Upper lobe of left lung (tissue), 6 donors: ENCODE data around the gene GARNL3. TPM values are rescaled to one million over a fixed set of nuclear protein-coding genes. Genes with fewer than 3 reads are reported as not detected.

Experiments used
- ATAC-seq, 2 donors: fragments of 200-7000 bp; cut with Tn5 transposase; one replicate each; pipeline ENCODE4 v1.9.1; 2022; ENCODE audit warnings: mild to moderate bottlenecking in 2 of 2, moderate library complexity in 2 of 2; ENCODE audit not compliant: low FRiP score in 2 of 2
- DNase-seq, 2 donors: peaks; one replicate each; pipeline ENCODE4 v3.0.0-alpha.2; 2019 to 2020
- H3K27ac ChIP-seq, 4 donors: fragments of 200-600 bp; sonication (generic); one replicate each; pipeline ENCODE4 v1.5.1; 2016 to 2019
- H3K27me3 ChIP-seq, 4 donors: fragments of 200-600 bp; sonication (generic); one replicate each; pipeline ENCODE4 v1.5.1; 2017 to 2019
- H3K36me3 ChIP-seq, 4 donors: fragments of 200-600 bp; sonication (generic); one replicate each; pipeline ENCODE4 v1.5.1; 2016 to 2019
- H3K4me1 ChIP-seq, 4 donors: fragments of 200-600 bp; sonication (generic); one replicate each; pipeline ENCODE4 v1.5.1; 2018 to 2019
- H3K4me3 ChIP-seq, 4 donors: fragments of 200-600 bp; sonication (generic); one replicate each; pipeline ENCODE4 v1.5.1; 2017 to 2019; ENCODE audit warnings: mild to moderate bottlenecking in 2 of 4, moderate library complexity in 1 of 4
- H3K9me3 ChIP-seq, 4 donors: fragments of 200-600 bp; sonication (generic); one replicate each; pipeline ENCODE4 v1.5.1; 2018 to 2019
- EP300 ChIP-seq, 4 donors: sonication (generic); formaldehyde crosslinking; IDR thresholded peaks; one replicate each; pipeline ENCODE4 v1.5.1; 2017; ENCODE audit warnings: antibody characterized with exemption in 4 of 4, control low read depth in 2 of 4
- POLR2A ChIP-seq, 4 donors: fragments of 450-650 bp; IDR thresholded peaks; one replicate each; pipeline ENCODE4 v1.5.1; 2016 to 2017; ENCODE audit warnings: antibody characterized with exemption in 4 of 4, mild to moderate bottlenecking in 2 of 4
- POLR2AphosphoS5 ChIP-seq, 2 donors: sonication (generic); formaldehyde crosslinking; IDR thresholded peaks; one replicate each; pipeline ENCODE4 v1.5.1; 2017; ENCODE audit warnings: antibody characterized with exemption in 2 of 2
- WGBS, 2 donors: methylation state at CpG; one replicate each; pipeline ENCODE4 v1.1.5; 2017 to 2018; 5-methylcytosine and 5-hydroxymethylcytosine counted together
- total RNA-seq, 6 donors: library from RNA; depleted of rRNA in 4 of 6; stranded (reverse); fragments of >200 nt in 4 of 6; gene quantifications; one replicate each; pipeline versions ENCODE4 v1.1.0 to v1.2.1, GENCODE V29; 2016 to 2021
- TF ChIP-seq, protein P1 (sequence below), 6 experiments: fragments of 450-650 bp in 4 of 6; fragments of 200-600 bp in 2 of 6; sonication (generic) in 2 of 6; IDR thresholded peaks; one replicate each; pipeline ENCODE4 v1.5.1; 2016 to 2019; ENCODE audit warnings: antibody characterized with exemption in 6 of 6
- donor health status: DM: no; HTN: no; CAD: no; lungs with moderate emphysema.
- donor health status: DM: no; HTN: yes; CAD: no; lungs with severe emphysema.

Gene GARNL3
- total RNA-seq, 6 donors from 2014 or later = 3.1 to 37.7 (median 7.0) TPM

- H3K4me3 ChIP-seq = no peak overlapping the region
- peaks cover 10 to 15% (median 12%) of the 10 kb centered on the region in 4 donors for H3K4me1 ChIP-seq
- ATAC-seq (no peak), DNase-seq (no peak)
- 56 to 62% methylated on average over 5 of the region's 5 CpGs for WGBS, 2 donors
- H3K9me3 ChIP-seq = no peaks in the 10 kb centered on the region
- TF ChIP-seq POLR2A (IDR thresholded peaks at IDR 0.05) (no peak), POLR2AphosphoS5 (IDR thresholded peaks at IDR 0.05) (no peak), EP300 (IDR thresholded peaks at IDR 0.05) (no peak)
- TF ChIP-seq, protein P1, sequence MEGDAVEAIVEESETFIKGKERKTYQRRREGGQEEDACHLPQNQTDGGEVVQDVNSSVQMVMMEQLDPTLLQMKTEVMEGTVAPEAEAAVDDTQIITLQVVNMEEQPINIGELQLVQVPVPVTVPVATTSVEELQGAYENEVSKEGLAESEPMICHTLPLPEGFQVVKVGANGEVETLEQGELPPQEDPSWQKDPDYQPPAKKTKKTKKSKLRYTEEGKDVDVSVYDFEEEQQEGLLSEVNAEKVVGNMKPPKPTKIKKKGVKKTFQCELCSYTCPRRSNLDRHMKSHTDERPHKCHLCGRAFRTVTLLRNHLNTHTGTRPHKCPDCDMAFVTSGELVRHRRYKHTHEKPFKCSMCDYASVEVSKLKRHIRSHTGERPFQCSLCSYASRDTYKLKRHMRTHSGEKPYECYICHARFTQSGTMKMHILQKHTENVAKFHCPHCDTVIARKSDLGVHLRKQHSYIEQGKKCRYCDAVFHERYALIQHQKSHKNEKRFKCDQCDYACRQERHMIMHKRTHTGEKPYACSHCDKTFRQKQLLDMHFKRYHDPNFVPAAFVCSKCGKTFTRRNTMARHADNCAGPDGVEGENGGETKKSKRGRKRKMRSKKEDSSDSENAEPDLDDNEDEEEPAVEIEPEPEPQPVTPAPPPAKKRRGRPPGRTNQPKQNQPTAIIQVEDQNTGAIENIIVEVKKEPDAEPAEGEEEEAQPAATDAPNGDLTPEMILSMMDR (IDR thresholded peaks at IDR 0.05) = no peak
- H3K27me3 ChIP-seq = no peaks in the 10 kb centered on the region
- H3K27ac ChIP-seq = no peak overlapping the region
- H3K36me3 ChIP-seq = no peaks in the 10 kb centered on the region
Observed at GRCh38 chr9:127316586-127317323, 52.2 kb downstream of the GARNL3 start.

DNA sequence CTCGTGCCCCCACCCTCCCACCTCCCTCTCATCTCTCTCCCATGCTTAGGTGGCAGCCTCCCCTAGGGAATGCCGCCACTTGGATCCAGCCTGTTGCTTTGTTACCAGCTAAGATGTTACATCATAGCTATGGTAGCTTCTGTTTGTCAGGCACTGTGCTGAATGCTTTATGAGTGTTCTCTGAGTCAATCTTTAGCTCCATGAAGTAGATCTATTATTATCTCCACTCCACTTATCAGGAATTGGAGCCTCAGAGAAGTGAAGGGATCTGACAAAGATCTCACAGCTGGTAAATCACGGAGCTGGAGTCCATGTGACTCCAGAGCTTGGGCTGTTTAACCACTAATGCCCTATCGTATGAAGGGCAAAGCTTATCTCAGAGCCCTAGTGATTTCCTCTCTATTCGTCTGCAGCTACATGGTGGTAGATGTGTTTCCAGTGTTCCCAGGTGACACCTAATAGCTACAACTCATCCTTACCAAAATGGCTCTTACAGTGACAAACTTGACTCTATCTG is 54.1 kb downstream of the GARNL3 start:
- no peak for ATAC-seq
- Histone ChIP-seq H3K4me1 (peaks cover 6 to 15% (median 9%) of the 10 kb centered on the region in 4 donors), H3K36me3 (no peaks in the 10 kb centered on the region), H3K27me3 (no peaks in the 10 kb centered on the region), H3K9me3 (no peaks in the 10 kb centered on the region), H3K4me3 (no peak overlapping the region), H3K27ac (peak overlapping the region in 3 of 4 donors; percentile 15 to 36 (median 35))
- no peak for DNase-seq
- TF ChIP-seq, protein P1 (IDR thresholded peaks at IDR 0.05) = no peak
- no peak for TF ChIP-seq POLR2A (IDR thresholded peaks at IDR 0.05)
- TF ChIP-seq POLR2AphosphoS5 (IDR thresholded peaks at IDR 0.05) = no peak
- no peak for TF ChIP-seq EP300 (IDR thresholded peaks at IDR 0.05)
- 57 to 61% methylated on average over 5 of the region's 5 CpGs for WGBS, 2 donors

GRCh38 chr9:127319366-127320114 is 55.0 kb downstream of the GARNL3 start:
- H3K9me3 ChIP-seq = no peaks in the 10 kb centered on the region
- TF ChIP-seq POLR2AphosphoS5 (IDR thresholded peaks at IDR 0.05) = no peak
- no peak for TF ChIP-seq POLR2A (IDR thresholded peaks at IDR 0.05)
- TF ChIP-seq EP300 (IDR thresholded peaks at IDR 0.05) = no peak
- TF ChIP-seq, protein P1 (IDR thresholded peaks at IDR 0.05) = no peak
- no peak for DNase-seq
- no peak for ATAC-seq
- H3K27me3 ChIP-seq = no peaks in the 10 kb centered on the region
- H3K4me1 ChIP-seq = peaks cover 6 to 15% (median 9%) of the 10 kb centered on the region in 4 donors
- H3K4me3 ChIP-seq = no peak overlapping the region
- H3K27ac ChIP-seq = peak overlapping the region in 2 of 4 donors; percentile 36 to 39
- H3K36me3 ChIP-seq = no peaks in the 10 kb centered on the region
- WGBS, 2 donors = 61 to 62% methylated on average over 2 of the region's 2 CpGs

DNA sequence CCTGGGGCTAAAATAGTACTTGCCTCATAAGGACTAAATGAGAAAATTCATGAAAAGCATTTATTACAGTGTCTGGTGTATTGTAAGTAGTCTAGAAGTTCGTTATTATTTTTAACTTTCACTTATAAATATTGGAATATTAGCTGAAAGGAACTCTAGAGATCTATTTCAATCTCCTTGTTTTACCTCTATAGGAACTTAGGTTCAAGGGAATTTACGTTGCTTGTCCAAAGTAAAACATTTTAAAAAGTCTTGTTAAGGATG is 55.5 kb downstream of the GARNL3 start:
- TF ChIP-seq POLR2A (IDR thresholded peaks at IDR 0.05) (no peak), EP300 (IDR thresholded peaks at IDR 0.05) (no peak), POLR2AphosphoS5 (IDR thresholded peaks at IDR 0.05) (no peak)
- TF ChIP-seq, protein P1 (IDR thresholded peaks at IDR 0.05) = no peak
- no peak for ATAC-seq

More for the DNA sequence above, 55.5 kb downstream of the GARNL3 start:
- no peak overlapping the region for H3K4me3 ChIP-seq
- no peaks in the 10 kb centered on the region for H3K9me3 ChIP-seq
- 56 to 58% methylated on average over 2 of the region's 2 CpGs for WGBS, 2 donors
- no peak for DNase-seq
- peaks cover 0 to 2% (median 0%) of the 10 kb centered on the region in 4 donors for H3K36me3 ChIP-seq
- H3K4me1 ChIP-seq = peaks cover 6 to 15% (median 9%) of the 10 kb centered on the region in 4 donors
- H3K27me3 ChIP-seq = no peaks in the 10 kb centered on the region
- peak overlapping the region in 1 of 4 donors; percentile 39 for H3K27ac ChIP-seq
